Neural progenitor cell (in vitro differentiated cells): Measurements from ENCODE around the gene RELCH. TPM values are rescaled to one million over a fixed set of nuclear protein-coding genes. Genes with fewer than 3 reads are reported as not detected.
"Not testable (repeated sequence)": the region's sequence is repeated elsewhere in the genome, so short reads cannot be mapped to it uniquely, and the experiment has no call there.

ENCODE experiments used
- DNase-seq: peaks from one replicate; pipeline ENCODE4 v3.0.0-alpha.2; 2016; ENCODE audit warnings: low spot score
- H2AFZ ChIP-seq: fragments of 200-600 bp; sonication (generic); replicated peaks from 2 replicates; pipeline ENCODE4 v1.6.1; 2016; ENCODE audit warnings: antibody characterized with exemption
- H3F3A ChIP-seq: fragments of 200-600 bp; sonication (generic); 2 replicates; pipeline ENCODE4 v1.6.1; 2016; ENCODE audit warnings: antibody characterized with exemption, low read depth
- H3K27ac ChIP-seq: fragments of 200-600 bp; sonication (generic); 2 replicates; pipeline ENCODE4 v1.5.1; 2016; ENCODE audit warnings: mild to moderate bottlenecking
- H3K27me3 ChIP-seq: fragments of 200-600 bp; sonication (generic); 2 replicates; pipeline ENCODE4 v1.6.1; 2016; ENCODE audit warnings: mild to moderate bottlenecking, moderate library complexity
- H3K36me3 ChIP-seq: fragments of 200-600 bp; sonication (generic); 2 replicates; pipeline ENCODE4 v1.5.1; 2016
- H3K4me1 ChIP-seq: fragments of 200-600 bp; sonication (generic); 2 replicates; pipeline ENCODE4 v1.6.1; 2016; ENCODE audit warnings: mixed run types
- H3K4me2 ChIP-seq: fragments of 200-600 bp; sonication (generic); 2 replicates; pipeline ENCODE4 v1.6.1; 2016
- H3K4me3 ChIP-seq: fragments of 200-600 bp; sonication (generic); 2 replicates; pipeline ENCODE4 v1.5.1; 2016
- H3K79me2 ChIP-seq: fragments of 200-600 bp; sonication (generic); 2 replicates; pipeline ENCODE4 v1.6.1; 2016; ENCODE audit warnings: low read depth
- H3K9ac ChIP-seq: fragments of 200-600 bp; sonication (generic); 2 replicates; pipeline ENCODE4 v1.6.1; 2016
- H3K9me3 ChIP-seq: fragments of 200-600 bp; sonication (generic); 2 replicates; pipeline ENCODE4 v1.5.1; 2016; ENCODE audit warnings: low read depth
- H4K20me1 ChIP-seq: fragments of 200-600 bp; sonication (generic); 2 replicates; pipeline ENCODE4 v1.6.1; 2016; ENCODE audit warnings: low read depth
- H3K27ac Mint-ChIP-seq: 3 replicates; pipeline ENCODE4 v1.8.0; 2021; ENCODE audit warnings: mixed read lengths
- H3K27me3 Mint-ChIP-seq: 2 replicates; pipeline ENCODE4 v1.8.0; 2022; ENCODE audit warnings: low read depth, mild to moderate bottlenecking, inconsistent platforms, moderate library complexity, mixed read lengths; ENCODE audit not compliant: insufficient read depth
- H3K36me3 Mint-ChIP-seq: 3 replicates; pipeline ENCODE4 v1.8.0; 2021; ENCODE audit warnings: mixed read lengths
- H3K4me1 Mint-ChIP-seq: 3 replicates; pipeline ENCODE4 v1.8.0; 2021; ENCODE audit warnings: mixed read lengths
- H3K4me3 Mint-ChIP-seq: 3 replicates; pipeline ENCODE4 v1.8.0; 2021; ENCODE audit warnings: mild to moderate bottlenecking, moderate library complexity, mixed read lengths
- H3K9me3 Mint-ChIP-seq: 3 replicates; pipeline ENCODE4 v1.8.0; 2020; ENCODE audit warnings: mixed read lengths
- CTCF ChIP-seq: fragments of 200-600 bp; sonication (generic); IDR thresholded peaks from 2 replicates; pipeline ENCODE4 v1.5.1; 2017; ENCODE audit warnings: antibody characterized with exemption, mild to moderate bottlenecking
- EZH2 ChIP-seq: fragments of 200-600 bp; sonication (generic); IDR thresholded peaks from 2 replicates; pipeline ENCODE4 v1.6.1; 2017; ENCODE audit warnings: antibody characterized with exemption, mild to moderate bottlenecking, moderate library complexity
- EZH2phosphoT487 ChIP-seq: fragments of 200-600 bp; sonication (generic); IDR thresholded peaks from 2 replicates; pipeline ENCODE4 v1.6.1; 2017; ENCODE audit warnings: antibody characterized with exemption
- total RNA-seq: library from RNA; depleted of rRNA; stranded (reverse); fragments of >200 nt; gene quantifications from 2 replicates; pipeline ENCODE4 v1.2.3, GENCODE V29; 2015; ENCODE audit warnings: low replicate concordance

RELCH gene
- total RNA-seq, 1 donor from 2014 or later = 40.9 TPM

GRCh38 chr18:62165583-62165982, 21.5 kb upstream of the RELCH start:
- H3K36me3 ChIP-seq = no peaks in the 10 kb centered on the region
- Mint-ChIP-seq H3K36me3 (peaks cover 8% of the 10 kb centered on the region), H3K4me1 (peaks cover 5% of the 10 kb centered on the region), H3K27me3 (no peaks in the 10 kb centered on the region), H3K4me3 (no peak overlapping the region), H3K27ac (no peak overlapping the region), H3K9me3 (no peaks in the 10 kb centered on the region)
- no peak overlapping the region for H3K4me3 ChIP-seq
- TF ChIP-seq EZH2 (no peak), CTCF (no peak), EZH2phosphoT487 (no peak)
- H3K9me3 ChIP-seq = no peaks in the 10 kb centered on the region
- no peaks in the 10 kb centered on the region for H3K79me2 ChIP-seq
- H3K4me1 ChIP-seq = no peaks in the 10 kb centered on the region
- H3F3A ChIP-seq = peaks cover 4% of the 10 kb centered on the region
- no peak overlapping the region for H2AFZ ChIP-seq
- DNase-seq = no peak
- no peaks in the 10 kb centered on the region for H3K27me3 ChIP-seq
- no peak overlapping the region for H3K4me2 ChIP-seq
- no peak overlapping the region for H3K9ac ChIP-seq
- peak overlapping the region; percentile 11 for H3K27ac ChIP-seq
- H4K20me1 ChIP-seq = no peaks in the 10 kb centered on the region

- H3K36me3 ChIP-seq, H2AFZ ChIP-seq, H3K4me3 ChIP-seq, H3K9me3 Mint-ChIP-seq, H3K4me3 Mint-ChIP-seq, H3K27me3 Mint-ChIP-seq, H3F3A ChIP-seq, H3K27ac Mint-ChIP-seq, H3K27me3 ChIP-seq, H3K9me3 ChIP-seq, H3K4me2 ChIP-seq, H4K20me1 ChIP-seq, H3K9ac ChIP-seq, DNase-seq, H3K36me3 Mint-ChIP-seq, H3K79me2 ChIP-seq, H3K27ac ChIP-seq, H3K4me1 ChIP-seq, H3K4me1 Mint-ChIP-seq: not testable (repeated sequence)
These were observed 20.5 kb upstream of the RELCH start for GRCh38 chr18:62166524-62166923.

GRCh38 chr18:62170857-62171256, 16.2 kb upstream of the RELCH start:
- no peak overlapping the region for H3K9ac ChIP-seq
- Mint-ChIP-seq H3K27ac (no peak overlapping the region), H3K4me1 (no peaks in the 10 kb centered on the region), H3K9me3 (no peaks in the 10 kb centered on the region), H3K4me3 (no peak overlapping the region), H3K27me3 (no peaks in the 10 kb centered on the region), H3K36me3 (peaks cover 2% of the 10 kb centered on the region)
- no peaks in the 10 kb centered on the region for H3K79me2 ChIP-seq
- no peaks in the 10 kb centered on the region for H3K4me1 ChIP-seq
- no peak for DNase-seq
- H3K27me3 ChIP-seq = no peaks in the 10 kb centered on the region
- no peak overlapping the region for H3K4me3 ChIP-seq
- no peak overlapping the region for H3K27ac ChIP-seq
- no peaks in the 10 kb centered on the region for H3K9me3 ChIP-seq
- H3F3A ChIP-seq = no peaks in the 10 kb centered on the region
- no peak overlapping the region for H3K4me2 ChIP-seq
- no peaks in the 10 kb centered on the region for H3K36me3 ChIP-seq
- no peak overlapping the region for H2AFZ ChIP-seq
- no peaks in the 10 kb centered on the region for H4K20me1 ChIP-seq
- TF ChIP-seq EZH2 = no peak
- no peak for TF ChIP-seq CTCF
- no peak for TF ChIP-seq EZH2phosphoT487

GRCh38 chr18:62172298-62172697, 14.8 kb upstream of the RELCH start:
- Histone ChIP-seq H3K9me3 (no peaks in the 10 kb centered on the region), H3K4me3 (no peak overlapping the region), H3F3A (no peaks in the 10 kb centered on the region), H3K4me2 (no peak overlapping the region), H3K36me3 (no peaks in the 10 kb centered on the region), H3K27me3 (no peaks in the 10 kb centered on the region), H3K79me2 (no peaks in the 10 kb centered on the region), H3K4me1 (no peaks in the 10 kb centered on the region), H3K27ac (no peak overlapping the region), H3K9ac (no peak overlapping the region), H2AFZ (no peak overlapping the region), H4K20me1 (no peaks in the 10 kb centered on the region)
- no peak overlapping the region for H3K4me3 Mint-ChIP-seq
- no peaks in the 10 kb centered on the region for H3K4me1 Mint-ChIP-seq
- no peak for TF ChIP-seq EZH2
- H3K27ac Mint-ChIP-seq = no peak overlapping the region
- H3K36me3 Mint-ChIP-seq = no peaks in the 10 kb centered on the region
- H3K27me3 Mint-ChIP-seq = no peaks in the 10 kb centered on the region
- DNase-seq = no peak
- no peaks in the 10 kb centered on the region for H3K9me3 Mint-ChIP-seq
